Stimulated activated naive CD8-positive, alpha-beta T cell treated with anti-CD3 and anti-CD28 coated beads, Interleukin-15, Interleukin-2, amounts not matched to agents 100 ng/mL and 50 ng/mL, for 24 hours (primary cell): Measurements from ENCODE around the gene SLC26A11.
A peak's percentile ranks its signal among the peaks of the same experiment; 100 is the strongest.

ENCODE experiments used
- H3K27ac Mint-ChIP-seq: one replicate; pipeline ENCODE4 v1.8.0; 2021; ENCODE audit warnings: mild to moderate bottlenecking, mixed read lengths
- H3K27me3 Mint-ChIP-seq: one replicate; pipeline ENCODE4 v1.8.0; 2021; ENCODE audit warnings: mixed read lengths
- H3K36me3 Mint-ChIP-seq: one replicate; pipeline ENCODE4 v1.8.0; 2021; ENCODE audit warnings: low read depth, mixed read lengths
- H3K4me1 Mint-ChIP-seq: one replicate; pipeline ENCODE4 v1.8.0; 2021; ENCODE audit warnings: low read depth, mixed read lengths
- H3K4me3 Mint-ChIP-seq: one replicate; pipeline ENCODE4 v1.8.0; 2021; ENCODE audit warnings: mild to moderate bottlenecking, mixed read lengths
- H3K9me3 Mint-ChIP-seq: one replicate; pipeline ENCODE4 v1.8.0; 2021; ENCODE audit warnings: mixed read lengths

SLC26A11 gene

DNA sequence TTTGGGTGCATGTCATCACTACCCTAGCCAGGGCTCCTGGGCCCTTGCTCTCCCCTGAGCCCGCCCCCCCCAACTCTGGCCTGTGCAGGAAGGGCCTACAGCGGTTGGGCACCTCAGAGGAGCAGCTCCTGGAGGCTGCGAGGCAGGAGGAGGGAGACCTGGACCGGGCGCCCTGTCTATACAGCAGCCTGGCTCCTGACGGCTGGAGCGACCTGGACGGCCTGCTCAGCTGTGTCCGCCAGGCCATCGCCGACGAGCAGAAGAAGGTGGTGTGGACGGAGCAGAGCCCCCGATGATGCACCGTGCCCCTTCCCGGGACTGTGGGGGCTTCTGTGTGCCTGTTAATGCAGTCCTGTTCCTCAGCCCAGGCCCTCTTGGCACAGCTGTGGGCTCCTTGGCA is 12.2 kb upstream of the SLC26A11 start:
- Mint-ChIP-seq H3K27ac (no peak overlapping the region), H3K4me1 (peaks cover 1% of the 10 kb centered on the region), H3K4me3 (no peak overlapping the region), H3K9me3 (no peaks in the 10 kb centered on the region), H3K36me3 (no peaks in the 10 kb centered on the region), H3K27me3 (no peaks in the 10 kb centered on the region)

GRCh38 chr17:80209765-80210164 is 10.5 kb upstream of the SLC26A11 start:
- Mint-ChIP-seq H3K36me3 (no peaks in the 10 kb centered on the region), H3K4me3 (no peak overlapping the region), H3K9me3 (no peaks in the 10 kb centered on the region), H3K27ac (no peak overlapping the region), H3K4me1 (peaks cover 5% of the 10 kb centered on the region), H3K27me3 (no peaks in the 10 kb centered on the region)

DNA sequence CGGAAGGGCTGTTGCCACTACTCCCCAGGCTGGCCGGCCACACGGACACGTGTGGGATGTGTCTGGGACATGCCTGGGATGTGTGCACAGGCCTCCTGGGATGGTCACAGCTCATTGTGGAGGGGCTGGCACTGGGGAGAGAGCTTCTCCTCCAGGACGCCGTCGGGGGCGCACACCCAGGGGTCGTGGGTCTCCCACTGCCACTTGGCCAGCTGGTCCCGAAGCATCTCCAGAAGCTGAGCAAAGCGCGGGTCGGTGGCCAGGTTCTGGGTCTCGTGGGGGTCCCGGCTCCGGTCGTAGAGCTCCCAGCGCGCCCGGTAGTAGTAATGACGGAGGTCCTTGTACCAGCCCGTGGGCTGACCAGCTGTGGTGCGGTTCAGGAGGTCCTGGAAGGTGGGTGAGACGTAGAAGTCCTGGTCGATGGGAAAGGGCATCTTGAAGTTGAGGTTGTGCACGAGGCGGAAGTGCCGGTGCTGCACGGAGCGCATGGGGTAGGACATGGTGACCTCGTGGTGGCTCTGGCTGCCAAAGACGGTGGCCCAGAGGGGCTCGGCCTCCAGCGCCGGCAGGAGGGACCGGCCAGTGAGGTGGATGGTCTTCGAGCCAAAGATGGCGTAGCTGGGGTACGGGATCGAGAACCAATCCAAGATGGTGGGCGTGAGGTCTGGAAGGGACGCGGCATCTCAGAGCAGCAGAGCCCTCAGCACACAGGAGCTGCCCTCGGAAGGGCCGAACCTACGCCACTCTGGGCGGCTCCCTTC is 9.7 kb upstream of the SLC26A11 start:
- no peak overlapping the region for H3K27ac Mint-ChIP-seq
- no peaks in the 10 kb centered on the region for H3K9me3 Mint-ChIP-seq
- H3K27me3 Mint-ChIP-seq: no peaks in the 10 kb centered on the region
- peaks cover 5% of the 10 kb centered on the region for H3K4me1 Mint-ChIP-seq
- no peak overlapping the region for H3K4me3 Mint-ChIP-seq
- H3K36me3 Mint-ChIP-seq: no peaks in the 10 kb centered on the region

DNA sequence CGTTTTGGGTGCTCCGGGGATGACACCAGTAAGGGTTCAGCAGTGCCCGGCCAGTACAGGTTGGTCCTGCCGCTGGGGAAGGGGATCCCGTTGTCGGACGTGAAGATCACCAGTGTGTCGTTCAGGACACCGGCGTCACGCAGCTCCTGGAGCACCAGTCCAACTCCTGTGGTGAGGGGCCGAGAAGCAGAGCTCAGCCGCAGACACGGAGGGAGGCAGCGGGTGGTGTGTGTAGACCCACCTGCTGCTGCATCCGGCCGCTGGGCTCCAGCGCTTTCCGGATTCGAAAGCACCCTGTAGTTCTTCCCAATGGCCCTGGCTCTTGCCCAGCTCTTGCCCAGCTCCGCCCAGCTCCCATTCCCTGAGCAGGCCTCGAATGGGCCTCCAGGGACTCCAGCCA is 8.1 kb upstream of the SLC26A11 start:
- no peak overlapping the region for H3K27ac Mint-ChIP-seq
- H3K9me3 Mint-ChIP-seq: no peaks in the 10 kb centered on the region
- peaks cover 6% of the 10 kb centered on the region for H3K36me3 Mint-ChIP-seq
- H3K27me3 Mint-ChIP-seq: no peaks in the 10 kb centered on the region
- peaks cover 9% of the 10 kb centered on the region for H3K4me1 Mint-ChIP-seq
- no peak overlapping the region for H3K4me3 Mint-ChIP-seq

DNA sequence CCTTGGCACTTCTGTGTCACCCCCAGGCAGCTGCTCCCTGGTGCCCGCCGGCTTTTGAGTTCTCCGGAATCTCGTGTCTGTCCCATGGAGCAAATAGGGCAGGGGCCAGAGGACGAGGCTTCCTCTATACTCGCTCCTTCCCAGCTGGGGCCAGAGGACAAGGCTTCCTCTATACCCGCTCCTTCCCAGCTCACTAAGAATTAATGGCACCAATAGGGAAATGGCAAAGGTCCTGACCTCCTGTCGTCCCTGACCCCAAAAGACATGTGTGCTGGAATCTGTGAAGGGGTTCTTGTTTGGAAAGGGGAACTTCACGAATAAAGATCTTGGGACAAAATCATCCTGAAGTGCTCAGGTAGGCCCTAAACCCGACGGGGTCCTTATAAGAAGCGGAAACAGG is 7.7 kb upstream of the SLC26A11 start:
- Mint-ChIP-seq H3K9me3 (no peaks in the 10 kb centered on the region), H3K4me3 (no peak overlapping the region), H3K27me3 (no peaks in the 10 kb centered on the region), H3K36me3 (peaks cover 10% of the 10 kb centered on the region), H3K4me1 (peaks cover 11% of the 10 kb centered on the region), H3K27ac (no peak overlapping the region)

DNA sequence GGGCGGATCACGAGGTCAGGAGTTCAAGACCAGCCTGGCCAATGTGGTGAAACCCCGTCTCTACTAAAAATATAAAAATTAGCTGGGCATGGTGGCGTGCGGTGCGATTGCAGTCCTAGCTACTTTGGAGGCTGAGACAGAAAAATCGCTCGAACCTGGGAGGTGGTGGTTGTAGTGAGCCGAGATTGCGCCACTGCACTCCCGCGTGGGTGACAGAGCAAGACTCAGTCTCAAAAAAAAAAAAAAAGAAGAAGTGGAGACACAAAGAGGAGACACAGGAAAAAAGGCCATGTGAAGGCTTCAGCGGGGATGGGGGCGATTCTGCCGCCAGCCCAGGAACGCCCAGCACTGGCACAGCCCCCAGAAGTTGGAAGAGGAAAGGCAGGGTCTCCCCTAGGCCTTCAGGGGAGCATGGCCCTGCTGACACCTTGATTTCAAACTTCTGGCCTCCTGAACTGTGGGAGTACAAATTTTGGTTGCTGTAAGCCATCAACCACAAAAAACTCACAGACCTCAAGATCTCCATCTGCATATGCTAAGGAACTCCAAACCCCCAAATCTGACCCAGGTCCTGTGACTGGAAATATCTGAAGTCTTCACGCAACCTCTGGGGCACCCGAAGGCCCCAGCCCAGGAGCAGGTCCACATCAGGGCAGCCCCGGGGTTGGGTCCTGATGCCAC is 7.1 kb upstream of the SLC26A11 start:
- Mint-ChIP-seq H3K4me1 (peaks cover 17% of the 10 kb centered on the region), H3K36me3 (peaks cover 16% of the 10 kb centered on the region), H3K4me3 (no peak overlapping the region), H3K27me3 (no peaks in the 10 kb centered on the region), H3K27ac (no peak overlapping the region), H3K9me3 (no peaks in the 10 kb centered on the region)

DNA sequence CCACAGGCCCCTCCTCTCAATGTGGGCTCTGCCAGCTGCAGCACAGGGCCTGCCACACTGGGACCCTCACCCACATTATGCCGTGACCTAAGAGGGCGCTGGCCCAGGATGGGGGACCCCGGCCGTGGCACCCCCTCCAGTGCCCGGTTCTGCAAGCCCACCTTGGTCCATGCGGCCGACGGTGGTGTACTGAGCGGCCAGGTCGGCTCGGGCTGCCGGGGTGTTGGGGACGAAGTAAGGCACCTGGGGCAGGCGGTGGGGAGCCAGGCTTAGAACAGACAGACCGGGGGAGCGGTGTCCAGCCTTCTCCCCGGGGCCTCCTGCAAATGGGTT is 6.6 kb upstream of the SLC26A11 start:
- no peak overlapping the region for H3K27ac Mint-ChIP-seq
- H3K27me3 Mint-ChIP-seq: no peaks in the 10 kb centered on the region
- H3K4me3 Mint-ChIP-seq: no peak overlapping the region
- no peaks in the 10 kb centered on the region for H3K9me3 Mint-ChIP-seq
- H3K4me1 Mint-ChIP-seq: peaks cover 22% of the 10 kb centered on the region
- H3K36me3 Mint-ChIP-seq: peaks cover 16% of the 10 kb centered on the region

- H3K36me3 Mint-ChIP-seq: peaks cover 16% of the 10 kb centered on the region
- no peaks in the 10 kb centered on the region for H3K9me3 Mint-ChIP-seq
- H3K4me1 Mint-ChIP-seq: peaks cover 28% of the 10 kb centered on the region
- no peak overlapping the region for H3K27ac Mint-ChIP-seq
- H3K27me3 Mint-ChIP-seq: no peaks in the 10 kb centered on the region
- H3K4me3 Mint-ChIP-seq: no peak overlapping the region
These were observed 6.0 kb upstream of the SLC26A11 start for GRCh38 chr17:80214012-80214877.

- Mint-ChIP-seq H3K9me3 (no peaks in the 10 kb centered on the region), H3K4me1 (peaks cover 33% of the 10 kb centered on the region), H3K27ac (no peak overlapping the region), H3K27me3 (no peaks in the 10 kb centered on the region), H3K36me3 (peaks cover 16% of the 10 kb centered on the region), H3K4me3 (no peak overlapping the region)
These were observed 5.4 kb upstream of the SLC26A11 start for GRCh38 chr17:80214878-80215210.

- Mint-ChIP-seq H3K27me3 (no peaks in the 10 kb centered on the region), H3K27ac (no peak overlapping the region), H3K4me3 (no peak overlapping the region), H3K4me1 (peaks cover 36% of the 10 kb centered on the region), H3K36me3 (peaks cover 16% of the 10 kb centered on the region), H3K9me3 (no peaks in the 10 kb centered on the region)
These were observed 3.5 kb upstream of the SLC26A11 start for GRCh38 chr17:80216473-80217456.

- Mint-ChIP-seq H3K4me1 (peaks cover 36% of the 10 kb centered on the region), H3K36me3 (peaks cover 16% of the 10 kb centered on the region), H3K4me3 (no peak overlapping the region), H3K9me3 (no peaks in the 10 kb centered on the region), H3K27me3 (no peaks in the 10 kb centered on the region), H3K27ac (no peak overlapping the region)
These were observed 2.4 kb upstream of the SLC26A11 start for GRCh38 chr17:80217703-80218362.

DNA sequence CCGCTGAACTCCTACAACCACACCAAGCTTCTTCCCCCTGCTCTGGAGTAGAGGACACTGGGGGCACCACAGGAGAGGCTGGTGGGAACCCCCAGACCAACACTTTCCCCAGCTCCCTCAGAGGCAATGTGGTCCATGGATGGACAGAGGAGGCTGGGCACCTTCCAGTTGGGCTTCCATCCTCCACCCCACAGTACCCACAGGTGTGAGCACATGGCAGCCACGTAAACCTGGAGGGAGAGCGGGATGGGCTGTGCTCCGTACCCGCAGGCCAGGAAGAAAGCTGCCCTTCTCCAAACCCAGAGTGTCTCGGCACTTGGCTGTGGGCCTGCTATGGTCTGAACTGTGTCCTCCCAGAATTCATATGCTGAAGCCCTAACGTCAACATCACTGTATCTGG is 1.8 kb upstream of the SLC26A11 start:
- Mint-ChIP-seq H3K9me3 (no peaks in the 10 kb centered on the region), H3K27me3 (no peaks in the 10 kb centered on the region), H3K36me3 (peaks cover 16% of the 10 kb centered on the region), H3K4me1 (peaks cover 31% of the 10 kb centered on the region), H3K4me3 (peak overlapping the region; percentile 43), H3K27ac (peak overlapping the region; percentile 75)

- H3K4me3 Mint-ChIP-seq: peak overlapping the region; percentile 88
- H3K9me3 Mint-ChIP-seq: no peaks in the 10 kb centered on the region
- H3K36me3 Mint-ChIP-seq: peaks cover 16% of the 10 kb centered on the region
- peak overlapping the region; percentile 88 for H3K27ac Mint-ChIP-seq
- peaks cover 34% of the 10 kb centered on the region for H3K4me1 Mint-ChIP-seq
- no peaks in the 10 kb centered on the region for H3K27me3 Mint-ChIP-seq
These were observed 1.0 kb upstream of the SLC26A11 start for GRCh38 chr17:80219013-80219762.
